Activated CD4-positive, alpha-beta T cell treated with anti-CD3 and anti-CD28 coated beads, Interleukin-2, amount 10 ng/mL, durations not matched to agents 24 days and 14 days (primary cell): ENCODE measurements around the gene KIF4B. TPM values are rescaled to one million over a fixed set of nuclear protein-coding genes. Genes with fewer than 3 reads are reported as not detected.

Experiments
- DNase-seq: peaks from one replicate; pipeline ENCODE4 v3.0.0; 2022
- H3K27ac Mint-ChIP-seq: one replicate; pipeline ENCODE4 v1.8.0; 2022; ENCODE audit warnings: mild to moderate bottlenecking, mixed read lengths
- H3K27me3 Mint-ChIP-seq: one replicate; pipeline ENCODE4 v1.8.0; 2022; ENCODE audit warnings: mixed read lengths
- H3K36me3 Mint-ChIP-seq: one replicate; pipeline ENCODE4 v1.8.0; 2022; ENCODE audit warnings: low read depth, mild to moderate bottlenecking, mixed read lengths
- H3K4me1 Mint-ChIP-seq: one replicate; pipeline ENCODE4 v1.8.0; 2021; ENCODE audit warnings: mixed read lengths
- H3K4me3 Mint-ChIP-seq: one replicate; pipeline ENCODE4 v1.8.0; 2022; ENCODE audit warnings: mild to moderate bottlenecking, moderate library complexity, mixed read lengths
- H3K9me3 Mint-ChIP-seq: one replicate; pipeline ENCODE4 v1.8.0; 2021; ENCODE audit warnings: mixed read lengths
- intact Hi-C: fragments of 100-400 bp; cut with micrococcal nuclease; formaldehyde crosslinking; loops from one replicate; pipeline ENCODE4 v1.15.1; 2023
- total RNA-seq: library from RNA; stranded (reverse); gene quantifications from 2 replicates; pipeline ENCODE4 v1.2.3, GENCODE V29; 2022

KIF4B gene
- total RNA-seq, 1 donor from 2014 or later = not detected

GRCh38 chr5:155056644-155057269 lies 43.2 kb downstream of the KIF4B start:
- H3K27ac Mint-ChIP-seq = no peak overlapping the region
- intact Hi-C loops = no loop called here
- H3K4me1 Mint-ChIP-seq = no peaks in the 10 kb centered on the region
- no peak for DNase-seq
- peaks cover 3% of the 10 kb centered on the region for H3K9me3 Mint-ChIP-seq
- H3K4me3 Mint-ChIP-seq = no peak overlapping the region
- H3K36me3 Mint-ChIP-seq = no peaks in the 10 kb centered on the region
- peaks cover 7% of the 10 kb centered on the region for H3K27me3 Mint-ChIP-seq

GRCh38 chr5:155057626-155058025 lies 44.1 kb downstream of the KIF4B start:
- no peaks in the 10 kb centered on the region for H3K4me1 Mint-ChIP-seq
- peaks cover 3% of the 10 kb centered on the region for H3K9me3 Mint-ChIP-seq
- no peak for DNase-seq
- intact Hi-C loops = no loop called here
- H3K27me3 Mint-ChIP-seq = peaks cover 4% of the 10 kb centered on the region
- no peaks in the 10 kb centered on the region for H3K36me3 Mint-ChIP-seq
- H3K4me3 Mint-ChIP-seq = no peak overlapping the region
- no peak overlapping the region for H3K27ac Mint-ChIP-seq

GRCh38 chr5:155064580-155064979 lies 51.0 kb downstream of the KIF4B start:
- Mint-ChIP-seq H3K36me3 (no peaks in the 10 kb centered on the region), H3K27ac (no peak overlapping the region), H3K4me3 (no peak overlapping the region), H3K27me3 (no peaks in the 10 kb centered on the region), H3K9me3 (peaks cover 3% of the 10 kb centered on the region), H3K4me1 (no peaks in the 10 kb centered on the region)
- intact Hi-C loops = no loop called here
- no peak for DNase-seq

- no peak for DNase-seq
- intact Hi-C loops = no loop called here
- Mint-ChIP-seq H3K4me1 (no peaks in the 10 kb centered on the region), H3K4me3 (no peak overlapping the region), H3K9me3 (no peaks in the 10 kb centered on the region), H3K27ac (no peak overlapping the region), H3K36me3 (no peaks in the 10 kb centered on the region), H3K27me3 (no peaks in the 10 kb centered on the region)
These were observed 53.5 kb downstream of the KIF4B start for GRCh38 chr5:155066886-155067595.

Other genes starting within 250 kb of the KIF4B start
- not detected in 2 replicates for gene FAXDC2, start 163.2 kb upstream of the KIF4B start, total RNA-seq
- gene CNOT8, start 155.1 kb upstream of the KIF4B start, total RNA-seq = 52.7 and 57.4 TPM in 2 replicates
- 44.7 and 47.5 TPM in 2 replicates for gene GEMIN5, start 75.5 kb upstream of the KIF4B start, total RNA-seq
- gene MRPL22, start 72.7 kb upstream of the KIF4B start, total RNA-seq = 83.8 and 89.6 TPM in 2 replicates